DMS114 treated with DMSO at 0.1 percent for 48 hours (cell line): ENCODE measurements around the gene FUT6.
"Not testable (repeated sequence)": the region's sequence is repeated elsewhere in the genome, so short reads cannot be mapped to it uniquely, and the experiment has no call there.

Experiments used
- DNase-seq: peaks from one replicate; lab custom pipeline; 2025; ENCODE audit not compliant: unreplicated experiment; lab: John Stamatoyannopoulos, UW

The FUT6 gene

DNA sequence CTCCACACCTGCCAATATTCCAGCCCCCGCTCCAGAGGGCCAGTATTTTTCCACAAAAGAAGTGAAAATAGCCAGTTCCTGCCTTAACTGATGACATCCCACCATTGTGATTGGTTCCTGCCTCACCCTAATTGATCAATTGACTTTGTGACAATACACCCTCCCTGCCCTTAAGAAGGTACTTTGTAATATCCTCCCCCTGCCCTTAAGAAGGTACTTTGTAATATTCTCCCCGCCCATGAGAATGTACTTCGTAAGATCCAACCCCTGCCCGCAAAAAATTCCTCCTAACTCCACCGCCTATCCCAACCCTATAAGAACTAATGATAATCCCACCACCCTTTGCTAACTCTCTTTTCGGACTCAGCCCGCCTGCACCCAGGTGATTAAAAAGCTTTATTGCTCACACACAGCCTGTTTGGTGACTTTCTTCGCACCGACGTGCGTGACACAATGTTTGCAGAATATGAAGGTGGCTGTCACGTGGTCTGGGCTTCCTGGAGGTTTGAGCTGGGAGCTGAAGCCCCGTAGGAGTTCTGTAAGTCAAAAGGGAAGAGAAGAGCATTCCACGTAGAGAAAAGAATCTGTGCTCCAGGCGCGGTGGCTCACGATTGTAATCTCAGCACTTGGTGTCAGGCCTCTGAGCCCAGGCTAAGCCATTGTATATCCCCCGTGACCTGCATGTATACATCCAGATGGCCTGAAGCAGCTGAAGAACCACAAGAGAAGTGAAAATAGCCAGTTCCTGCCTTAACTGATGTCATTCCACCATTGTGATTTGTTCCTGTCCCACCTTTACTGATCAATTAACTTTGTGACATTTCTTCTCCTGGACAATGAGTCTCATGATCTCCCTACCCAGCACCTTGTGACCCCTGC, 17.9 kb upstream of the FUT6 start:
- no peak for DNase-seq

DNA sequence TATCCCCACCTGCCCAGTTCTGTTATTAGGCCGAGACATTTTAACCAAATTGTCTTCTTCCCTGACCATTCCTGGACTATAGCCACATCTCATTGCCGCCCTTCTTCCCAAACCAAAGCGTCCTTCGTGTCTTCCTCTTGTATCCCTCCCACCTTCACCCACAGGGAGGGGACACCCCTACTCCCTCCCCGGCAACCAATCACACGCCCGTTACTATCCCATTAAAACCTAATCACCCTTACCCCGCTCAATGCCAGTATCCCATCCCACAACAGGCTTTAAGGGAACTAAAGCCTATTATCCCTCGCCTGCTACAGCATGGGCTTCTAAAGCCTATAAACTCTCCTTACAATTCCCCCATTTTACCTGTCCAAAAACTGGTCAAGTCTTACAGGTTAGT, 15.6 kb upstream of the FUT6 start:
- not testable (repeated sequence) for DNase-seq

DNA sequence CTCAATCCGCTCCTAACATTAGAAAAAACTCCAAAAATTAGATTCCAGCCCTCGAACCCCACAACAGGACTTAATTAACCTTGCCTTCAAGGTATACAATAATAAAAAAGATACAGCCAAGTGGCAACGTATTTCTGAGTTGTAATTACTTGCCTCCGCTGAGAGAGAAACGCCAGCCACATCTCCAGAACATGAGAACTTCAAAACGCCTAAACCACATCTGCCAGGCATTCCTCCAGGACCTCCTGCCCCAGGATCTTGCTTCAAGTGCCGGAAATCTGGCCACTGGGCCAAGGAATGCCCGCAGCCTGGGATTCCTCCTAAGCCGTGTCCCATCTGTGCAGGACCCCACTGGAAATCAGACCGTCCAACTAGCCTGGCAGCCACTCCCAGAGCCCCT, 14.6 kb upstream of the FUT6 start:
- not testable (repeated sequence) for DNase-seq

DNA sequence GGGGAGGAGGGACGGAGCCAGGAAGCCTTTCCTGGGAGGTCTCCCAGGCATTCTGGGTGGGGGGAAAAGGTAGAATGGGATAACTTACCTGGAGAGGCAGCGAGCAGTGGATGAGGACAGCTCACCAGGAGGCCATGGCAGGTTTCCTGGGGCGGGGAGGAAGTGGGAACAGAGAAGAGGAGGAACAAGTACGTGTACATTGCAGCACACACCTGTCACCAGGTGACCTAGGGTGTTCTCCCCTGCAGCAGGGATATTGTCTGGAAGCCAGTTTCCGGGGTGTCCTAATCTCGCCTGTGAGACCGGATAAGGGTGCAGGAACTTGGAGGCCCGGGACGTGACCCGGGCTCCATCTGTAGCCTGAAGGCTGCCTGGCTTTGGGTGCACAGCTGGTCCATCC, 11.8 kb upstream of the FUT6 start, which contains the start of gene FUT3:
Gene FUT3 (minus strand): TSS at position 148 of the 400 bp plus-strand sequence.
- DNase-seq = no peak

DNA sequence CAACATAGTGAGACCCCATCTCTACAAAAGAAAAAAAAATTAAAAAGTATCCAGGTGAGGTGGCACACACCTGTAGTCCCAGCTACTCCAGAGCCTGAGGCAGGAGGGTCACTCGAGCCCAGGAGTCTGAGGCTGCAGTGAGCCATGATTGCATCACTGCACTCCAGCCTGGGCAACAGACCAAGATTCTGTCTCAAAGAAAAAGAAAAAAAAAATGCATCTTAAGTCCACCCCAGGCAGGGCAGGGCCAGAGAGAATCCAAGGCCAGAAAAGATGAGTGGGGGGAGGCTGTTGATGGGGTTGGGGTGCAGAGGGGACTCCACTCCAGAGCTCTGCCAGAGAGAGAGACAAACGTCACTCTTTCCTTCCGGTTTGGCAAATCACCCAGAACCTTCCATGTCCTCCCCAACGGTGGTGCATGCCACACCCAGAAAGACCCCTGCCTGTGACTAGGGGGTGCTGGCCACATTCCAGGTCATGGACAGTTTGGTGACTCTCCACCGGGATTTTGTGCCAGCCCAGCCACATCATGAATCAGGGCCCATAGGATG, 11.3 kb upstream of the FUT6 start:
- DNase-seq = no peak

DNA sequence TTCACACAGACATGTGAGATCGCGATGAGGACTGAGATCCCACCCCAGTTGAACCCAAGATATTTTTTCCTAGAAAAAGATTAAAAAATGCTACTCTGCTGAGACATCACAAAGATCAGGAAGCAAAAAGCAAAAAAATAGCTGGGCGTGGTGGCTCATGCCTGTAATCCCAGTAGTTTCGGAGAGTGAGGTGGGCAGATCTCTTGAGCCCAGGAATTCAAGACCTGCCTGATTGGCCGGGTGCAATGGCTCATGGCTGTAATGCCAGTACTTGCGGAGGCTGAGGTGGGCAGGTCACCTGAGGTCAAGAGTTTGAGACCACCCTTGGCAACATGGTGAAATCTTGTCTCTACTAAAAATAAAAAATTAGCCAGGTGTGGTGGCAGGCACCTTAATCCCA, 10.7 kb upstream of the FUT6 start:
- no peak for DNase-seq

DNA sequence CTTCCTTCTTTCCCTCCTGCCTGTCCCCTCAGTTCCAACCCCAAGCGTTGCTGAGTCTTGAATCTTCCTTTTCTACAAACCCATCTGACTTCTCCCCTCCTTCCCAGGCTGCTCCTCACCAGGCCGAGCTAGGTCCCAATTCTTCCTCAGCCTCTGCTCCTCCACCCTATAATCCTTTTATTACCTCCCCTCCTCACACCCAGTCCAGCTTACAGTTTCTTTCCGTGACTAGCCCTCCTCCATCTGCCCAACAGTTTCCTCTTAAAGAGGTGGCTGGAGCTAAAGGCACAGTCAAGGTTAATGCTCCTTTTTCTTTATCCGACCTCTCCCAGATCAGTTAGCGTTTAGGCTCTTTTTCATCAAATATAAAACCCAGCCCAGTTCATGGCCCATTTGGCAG, 9.1 kb upstream of the FUT6 start:
- DNase-seq = not testable (repeated sequence)

DNA sequence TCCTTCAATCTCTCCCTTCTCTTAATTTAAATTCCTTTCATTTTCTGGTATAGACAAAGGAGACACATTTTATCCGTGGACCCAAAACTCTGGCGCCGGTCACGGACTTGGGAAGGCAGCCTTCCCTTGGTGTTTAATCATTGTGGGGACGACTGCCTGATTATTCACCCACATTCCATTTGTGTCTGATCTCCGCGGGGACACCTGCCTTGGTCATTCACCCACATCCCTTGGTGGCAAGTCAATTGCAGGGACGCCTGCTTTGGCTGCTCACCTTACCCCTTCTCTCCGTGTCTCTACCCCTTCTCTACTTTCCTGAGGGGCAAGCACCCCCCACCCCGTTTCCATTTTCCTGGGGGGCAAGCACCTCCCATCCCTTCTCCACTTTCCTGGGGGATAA, 8.3 kb upstream of the FUT6 start:
- DNase-seq = not testable (repeated sequence)

DNA sequence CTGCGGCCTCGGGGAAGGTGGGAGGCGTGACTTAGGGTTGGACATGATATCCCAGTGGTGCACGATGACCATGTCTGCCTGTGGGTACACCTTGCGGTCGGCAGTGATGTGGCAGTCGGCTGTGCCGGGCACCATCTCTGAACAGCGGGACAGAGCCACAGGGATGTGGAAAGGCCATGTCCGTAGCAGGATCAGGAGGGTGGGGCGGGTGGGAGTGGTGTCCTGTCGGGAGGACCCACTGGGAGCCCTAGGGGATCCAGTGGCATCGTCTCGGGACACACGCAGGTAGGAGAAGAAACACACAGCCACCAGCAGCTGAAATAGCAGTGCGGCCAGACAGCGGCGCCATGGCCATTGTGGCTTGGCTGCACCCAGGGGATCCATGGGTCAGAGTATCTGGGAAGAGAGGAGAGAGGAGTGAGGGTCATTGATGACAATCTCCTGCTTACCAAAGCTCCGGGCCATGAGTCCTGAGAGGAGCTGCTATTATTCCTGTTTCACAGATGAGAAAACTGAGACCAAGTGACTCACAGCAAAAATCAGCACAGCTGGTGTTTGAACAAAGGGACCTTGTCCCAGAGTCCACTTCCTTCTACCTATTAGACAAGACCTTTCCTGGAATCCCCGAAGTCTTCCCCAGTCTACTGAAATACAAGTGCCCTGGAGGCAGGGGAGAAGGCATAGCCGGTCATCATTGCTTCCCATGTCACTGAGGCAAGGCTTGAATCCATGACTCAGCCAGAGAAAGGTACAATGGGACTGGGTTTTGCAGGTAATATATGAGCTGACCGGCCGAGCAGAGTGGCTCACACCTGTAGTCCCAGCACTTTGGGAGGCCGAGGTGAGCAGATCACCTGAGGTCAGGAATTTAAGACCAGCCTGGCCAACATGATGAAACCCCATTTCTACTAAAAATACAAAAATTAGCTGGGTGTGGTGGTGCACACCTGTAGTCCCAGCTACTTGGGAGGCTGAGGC, 5.2 kb upstream of the FUT6 start:
- DNase-seq = no peak

DNA sequence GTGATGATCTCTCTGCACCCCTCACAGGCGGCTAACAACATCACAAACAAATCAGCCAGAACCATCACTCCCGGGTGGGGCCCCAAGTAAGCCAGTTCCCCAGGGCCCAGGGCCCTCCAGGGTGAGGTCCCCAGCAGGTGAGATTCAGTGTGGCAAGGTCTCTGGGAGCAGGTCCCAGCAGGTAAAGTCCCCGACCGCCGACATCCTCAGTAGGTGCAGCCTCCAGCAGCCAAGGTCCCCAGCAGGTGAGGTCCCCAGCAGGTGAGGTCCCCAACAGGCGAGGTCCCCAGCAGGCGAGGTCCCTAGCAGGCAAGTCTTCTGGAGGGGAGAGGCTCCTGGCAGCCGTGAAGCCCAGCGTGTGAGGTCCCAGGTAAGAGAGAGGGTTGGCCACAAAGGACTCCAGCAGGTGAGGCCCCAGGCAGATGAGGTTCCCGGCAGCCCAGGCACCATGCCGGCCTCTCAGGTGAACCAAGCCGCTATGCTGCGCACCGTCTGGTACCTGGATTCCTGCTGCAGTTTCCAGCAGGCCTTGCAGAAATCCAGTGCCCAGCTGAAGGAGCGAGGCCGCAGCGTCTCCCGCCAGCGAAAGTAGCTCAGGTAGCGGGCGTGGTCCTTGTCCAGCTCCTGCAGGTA, 3.9 kb upstream of the FUT6 start:
- DNase-seq = no peak

DNA sequence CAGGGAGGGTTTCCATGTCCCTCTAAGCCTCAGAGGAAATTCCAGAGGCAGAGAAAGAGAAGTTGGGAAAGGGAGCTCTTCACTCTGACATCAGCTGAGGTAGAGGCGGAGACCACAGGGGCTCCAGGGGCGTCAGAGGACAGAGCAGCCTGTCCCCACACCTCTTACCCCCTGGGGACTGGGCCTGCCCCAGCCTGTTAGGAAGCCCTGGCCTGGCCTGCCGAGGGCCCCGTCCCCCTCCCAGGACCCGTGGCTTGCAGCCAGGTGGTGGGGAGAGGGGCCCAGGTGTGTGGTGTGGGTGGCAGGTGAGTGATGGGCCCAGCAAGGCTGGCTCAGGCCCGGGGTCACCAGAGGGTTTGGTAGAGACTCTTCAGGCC, 2.2 kb upstream of the FUT6 start:
- not testable (repeated sequence) for DNase-seq

DNA sequence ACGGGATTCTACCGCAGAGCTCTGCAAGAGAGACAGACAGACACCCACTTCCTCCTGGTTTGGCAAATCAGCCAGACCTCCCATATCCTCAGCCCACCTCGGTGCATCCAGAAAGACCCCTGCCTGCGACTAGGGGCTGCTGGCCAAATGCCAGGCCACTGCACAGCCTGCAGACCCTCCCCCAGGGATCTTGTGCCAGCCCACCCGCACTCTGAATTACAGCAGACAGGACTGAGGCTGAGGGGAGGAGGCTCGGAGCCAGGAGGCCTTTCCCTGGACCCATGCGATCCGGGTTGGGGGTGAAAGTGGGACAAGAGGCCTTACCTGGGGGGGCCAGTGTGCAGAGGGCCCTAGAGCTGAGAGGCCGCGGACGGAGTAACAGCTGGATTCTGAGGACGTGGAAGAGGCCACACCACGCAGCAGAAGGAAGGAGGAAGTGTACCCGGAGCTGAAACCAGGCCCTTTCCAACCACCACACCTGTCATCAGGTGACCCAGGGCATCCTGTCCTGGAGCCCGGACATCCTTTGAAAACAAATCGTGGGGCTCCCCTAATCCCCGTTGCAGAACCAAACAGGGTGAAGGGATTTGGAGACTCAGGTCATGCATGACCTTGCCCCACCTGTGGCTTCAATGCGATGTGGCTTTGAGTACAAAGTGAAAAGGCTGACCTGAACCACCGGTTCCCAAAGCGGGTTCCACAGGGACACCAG, 993 bp downstream of the FUT6 start:
- DNase-seq = no peak

DNA sequence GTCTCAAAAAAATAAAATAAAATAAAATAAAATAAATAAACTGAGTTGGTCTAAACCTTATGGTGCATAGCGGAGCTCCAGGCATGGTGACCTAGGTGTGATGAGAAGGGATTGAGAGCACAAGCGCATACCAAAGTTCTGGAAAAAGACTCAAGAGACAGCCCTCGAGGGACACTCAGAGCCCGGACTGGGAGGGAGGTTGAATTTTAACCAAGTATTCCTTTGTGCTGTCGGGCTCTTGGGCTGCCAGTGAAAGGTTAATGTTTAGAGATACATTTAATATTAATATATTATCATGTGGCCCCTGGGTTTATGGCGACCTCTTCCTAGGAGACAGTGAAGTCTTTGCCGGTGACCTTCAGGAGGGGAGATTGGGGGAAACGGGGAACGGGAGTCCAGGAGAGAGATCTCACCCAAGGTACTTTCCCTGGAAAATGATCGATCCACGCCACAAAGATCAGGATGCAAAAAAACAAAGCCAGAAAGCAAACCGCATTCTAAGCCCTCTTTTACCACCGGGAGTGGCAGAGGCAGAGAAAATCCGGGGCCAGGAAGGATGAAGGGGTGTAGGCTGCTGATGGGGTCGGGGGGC, 1.6 kb downstream of the FUT6 start:
- no peak for DNase-seq

DNA sequence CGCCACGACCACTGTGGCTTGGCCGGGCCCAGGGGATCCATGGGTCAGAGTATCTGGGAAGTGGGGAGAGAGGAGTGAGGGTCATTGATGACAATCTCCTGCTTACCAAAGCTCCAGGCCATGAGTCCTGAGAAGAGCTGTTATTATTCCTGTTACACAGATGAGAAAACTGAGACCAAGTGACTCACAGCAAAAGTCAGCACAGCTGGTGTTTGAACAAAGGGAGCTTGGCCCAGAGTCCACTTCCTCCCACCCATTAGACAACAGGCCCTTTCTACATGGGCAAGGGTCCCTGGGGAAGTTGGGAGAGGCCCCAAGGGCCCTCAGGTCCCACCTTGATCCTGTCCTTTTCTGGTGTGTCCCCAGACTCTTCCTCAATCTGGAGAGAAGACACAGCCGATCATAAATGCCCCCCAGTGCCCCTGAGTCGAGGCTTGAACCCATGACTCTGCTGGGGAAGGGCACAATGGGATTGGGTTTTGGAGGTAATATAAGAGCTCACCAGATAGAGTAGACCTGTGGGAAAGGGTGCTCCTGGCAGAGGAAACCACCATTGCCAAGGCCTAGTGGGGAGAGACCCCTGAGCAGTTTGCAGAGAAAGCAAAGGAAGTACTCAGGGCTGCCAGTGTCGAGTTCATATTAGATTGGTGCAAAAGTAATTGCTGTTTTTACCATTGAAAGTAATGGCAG, 6.8 kb downstream of the FUT6 start:
- DNase-seq = no peak

DNA sequence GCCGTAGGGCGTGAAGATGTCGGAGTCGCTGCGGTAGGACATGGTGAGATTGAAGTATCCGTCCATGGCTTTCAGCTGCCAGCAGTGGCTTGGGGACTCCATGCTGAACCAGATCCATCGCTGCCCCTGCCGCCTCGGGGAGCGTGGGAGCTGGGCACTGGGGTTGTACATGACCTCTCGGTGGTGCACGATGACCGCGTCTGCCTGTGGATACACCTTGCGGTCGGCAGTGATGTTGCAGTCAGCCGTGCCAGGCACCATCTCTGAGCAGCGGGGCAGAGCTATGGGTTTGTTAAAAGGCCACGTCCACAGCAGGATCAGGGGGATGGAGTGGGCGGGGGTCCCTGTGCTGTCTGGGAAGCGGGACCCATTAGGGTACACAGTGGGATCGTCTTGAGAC, 7.4 kb downstream of the FUT6 start:
- DNase-seq = no peak

DNA sequence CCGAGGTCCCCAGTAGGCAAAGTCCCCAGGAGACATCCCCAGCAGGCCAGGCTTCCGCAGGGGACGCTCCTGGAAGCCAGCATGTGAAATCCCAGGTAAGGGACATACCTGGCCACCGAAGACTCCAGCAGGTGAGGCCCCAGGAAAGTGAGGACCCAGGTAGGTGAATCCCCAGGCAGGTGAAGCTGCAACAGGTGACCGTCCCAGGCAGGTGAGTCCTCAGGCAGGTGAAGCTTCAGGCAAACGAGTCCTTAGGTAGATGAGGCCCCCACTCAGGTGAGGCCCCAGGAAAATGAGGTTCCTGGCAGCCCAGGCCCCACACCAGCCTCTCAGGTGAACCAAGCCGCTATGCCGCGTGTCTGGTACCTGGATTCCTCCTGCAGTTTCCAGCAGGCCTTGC, 8.3 kb downstream of the FUT6 start:
- DNase-seq = no peak

DNA sequence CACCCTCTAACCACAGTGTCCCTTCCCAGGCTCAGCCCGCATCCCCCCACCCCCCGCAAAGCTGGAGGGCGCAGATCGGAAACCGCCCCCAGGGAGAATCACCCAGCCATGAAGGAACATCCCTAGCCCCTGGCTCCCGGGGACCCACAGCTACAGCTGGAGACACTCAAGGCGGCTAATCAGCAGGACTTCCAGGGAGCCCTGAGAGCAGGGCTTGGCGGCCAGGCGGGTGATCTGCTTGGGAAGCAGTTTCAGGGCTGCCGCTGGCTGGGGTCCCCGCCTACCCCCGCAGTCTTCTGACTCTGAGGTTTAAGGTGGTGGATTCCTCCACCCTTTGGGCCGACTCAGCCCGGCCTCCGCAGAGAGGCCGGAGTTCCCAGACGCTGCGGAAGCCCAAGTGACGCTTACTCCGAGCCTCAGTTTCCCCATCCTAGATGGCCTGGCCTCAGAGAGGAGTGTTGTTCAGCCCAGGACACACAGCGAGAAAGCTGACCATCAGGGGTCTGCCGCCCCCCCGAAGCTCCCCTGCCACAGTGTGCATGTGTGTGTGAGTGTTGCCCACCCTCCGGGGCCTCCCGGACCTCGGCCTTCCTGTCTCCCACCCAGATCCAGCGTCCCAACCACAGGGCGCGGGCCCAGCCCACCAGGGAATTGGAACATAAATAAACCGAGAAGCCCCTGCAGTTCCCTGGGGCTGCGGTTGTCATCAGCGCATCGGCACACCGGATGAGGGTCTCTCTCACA, 9.8 kb downstream of the FUT6 start:
- DNase-seq = no peak

DNA sequence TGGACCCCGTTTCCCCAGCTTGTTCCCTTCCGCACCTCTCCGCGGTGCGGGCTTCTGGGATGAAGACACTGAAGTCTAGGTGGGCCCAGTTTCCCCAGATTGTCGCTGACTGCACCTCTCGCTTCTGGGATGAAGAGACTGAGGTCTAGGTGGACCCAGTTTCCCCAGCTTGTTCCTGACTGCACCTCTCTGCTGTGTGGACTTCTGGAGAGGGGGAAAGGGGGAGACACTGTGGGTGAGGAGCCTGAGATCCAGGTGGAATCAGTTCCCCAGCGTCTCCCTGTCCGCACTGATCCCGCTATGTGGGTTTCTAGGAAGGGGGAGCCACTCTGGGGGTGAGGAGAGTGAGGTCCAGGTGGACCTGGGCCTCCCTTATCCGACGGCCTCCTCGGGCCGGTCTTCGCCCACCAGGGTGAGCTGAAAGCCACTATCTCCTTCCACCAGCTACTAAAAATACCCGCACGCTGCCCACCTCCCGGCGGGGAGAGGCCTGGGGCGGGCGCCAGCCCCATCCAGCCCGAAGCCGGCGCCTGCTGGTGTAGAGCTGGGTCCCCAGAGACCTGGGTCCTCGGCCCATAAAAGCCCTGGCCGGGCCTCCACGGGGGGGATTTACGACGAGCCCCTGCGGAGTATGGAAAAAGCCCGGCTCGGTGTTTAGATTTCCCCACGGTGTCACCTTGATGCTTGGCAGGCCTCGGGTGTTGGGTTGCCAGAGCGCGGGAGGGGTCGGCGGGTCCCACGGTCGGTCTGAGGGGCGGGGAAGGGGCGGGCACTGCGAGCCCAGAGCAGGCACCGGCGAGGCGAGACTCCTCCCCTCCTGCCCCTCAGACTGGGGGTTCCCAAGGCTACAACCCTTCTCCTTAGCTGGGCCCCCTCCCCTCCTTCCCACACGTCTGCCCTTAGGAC, 10.6 kb downstream of the FUT6 start:
- DNase-seq = no peak
